NB4 (cell line): ENCODE results near the gene HLCS.

Experiments
- CTCF ChIP-seq: IDR thresholded peaks from one replicate; pipeline ENCODE4 v1.5.1; 2012; ENCODE audit warnings: low read depth, low read length
- MAX ChIP-seq: IDR thresholded peaks from 2 replicates; pipeline ENCODE4 v1.6.1; 2011; ENCODE audit warnings: low read depth, low read length
- POLR2A ChIP-seq: IDR thresholded peaks from 2 replicates; pipeline ENCODE4 v1.6.1; 2011; ENCODE audit warnings: mild to moderate bottlenecking; ENCODE audit not compliant: insufficient read length; ENCODE audit errors: extremely low read depth

GRCh38 chr21:36839123-36839522, 127.3 kb downstream of the HLCS start:
- TF ChIP-seq CTCF (no peak), POLR2A (no peak), MAX (no peak)
